ENCODE measurements around the gene POPDC3. TPM values are rescaled to one million over a fixed set of nuclear protein-coding genes. Genes with fewer than 3 reads are reported as not detected.

Gene POPDC3
- total RNA-seq, 1 experiment from 2014 or later: 5.7 TPM

- Histone ChIP-seq H2BK12ac (ENCODE audit: insufficient read length, low read depth, low read length) (no peak overlapping the region), H3K9ac (ENCODE audit: extremely low read depth, insufficient read length, low read length) (no peak overlapping the region), H2AFZ (ENCODE audit: low read length) (no peak overlapping the region), H4K20me1 (ENCODE audit: control insufficient read depth, insufficient read depth, insufficient read length) (no peaks in the 10 kb centered on the region), H2BK120ac (ENCODE audit: low read depth, low read length, poor library complexity, severe bottlenecking) (no peak overlapping the region), H4K5ac (ENCODE audit: insufficient read length, low read depth, low read length) (no peak overlapping the region), H3K4me2 (ENCODE audit: insufficient read depth, insufficient read length, low read length) (no peak overlapping the region), H3K23ac (ENCODE audit: insufficient read length, low read depth, low read length) (no peak overlapping the region), H2AK5ac (ENCODE audit: insufficient read length, low read length) (no peak overlapping the region), H3K79me1 (ENCODE audit: insufficient read depth, low read depth, low read length, poor library complexity, severe bottlenecking) (no peaks in the 10 kb centered on the region), H3K14ac (ENCODE audit: insufficient read depth, low read length) (no peak overlapping the region), H2BK20ac (ENCODE audit: low read depth, low read length, poor library complexity, severe bottlenecking) (no peak overlapping the region), H3K23me2 (ENCODE audit: insufficient read length, low read depth, low read length, poor library complexity, severe bottlenecking) (no peaks in the 10 kb centered on the region), H3T11ph (ENCODE audit: low read length) (no peak overlapping the region), H3K27ac (ENCODE audit: insufficient read length, low read depth, low read length) (no peak overlapping the region), H3K4me1 (ENCODE audit: insufficient read depth, low read length) (no peaks in the 10 kb centered on the region), H4K8ac (replicated peaks; ENCODE audit: insufficient read length, low read depth, low read length) (no peak overlapping the region), H3K9me3 (ENCODE audit: control insufficient read depth, low read depth, low read length) (no peaks in the 10 kb centered on the region), H3K56ac (ENCODE audit: insufficient read length, low read depth, low read length) (no peak overlapping the region), H3K4ac (ENCODE audit: low read depth, low read length) (no peak overlapping the region), H3K79me2 (ENCODE audit: insufficient read depth, low read length) (no peaks in the 10 kb centered on the region), H2BK15ac (ENCODE audit: low read depth, low read length) (no peak overlapping the region), H4K91ac (ENCODE audit: insufficient read length, low read depth, low read length) (no peak overlapping the region), H3K27me3 (ENCODE audit: insufficient read depth, low read length) (no peaks in the 10 kb centered on the region), H2BK5ac (ENCODE audit: insufficient read length, low read length) (no peak overlapping the region), H3K18ac (ENCODE audit: insufficient read length, low read depth, low read length) (no peak overlapping the region)
- Mint-ChIP-seq H3K4me1 (peaks cover 3% of the 10 kb centered on the region in 2 experiments), H3K27ac (no peak overlapping the region), H3K27me3 (ENCODE audit: low read depth) (no peaks in the 10 kb centered on the region), H3K9me3 (peaks cover 5 to 7% of the 10 kb centered on the region in 2 experiments; a peak in 2 of 5 replicates), H3K36me3 (ENCODE audit: insufficient read depth in 1 of 3, low read depth in 3 of 3) (no peaks in the 10 kb centered on the region; a peak in 2 of 7 replicates), H3K4me3 (no peak overlapping the region)
- no CpG with 5 or more reads among the region's 6 CpGs for WGBS (ENCODE audit: extremely low coverage, insufficient read length, low lambda C conversion rate)
- no peak for DNase-seq
- TF ChIP-seq CTCF (conservative IDR thresholded peaks at IDR 0.05): no peak
These were observed 19.9 kb upstream of the POPDC3 start for GRCh38 chr6:105199711-105200110.
